Measurements from ENCODE around the gene STIM2. TPM values are rescaled to one million over a fixed set of nuclear protein-coding genes. Genes with fewer than 3 reads are reported as not detected.
A peak's percentile ranks its signal among the peaks of the same experiment; 100 is the strongest.
"Not testable (repeated sequence)": the region's sequence is repeated elsewhere in the genome, so short reads cannot be mapped to it uniquely, and the experiment has no call there.

The STIM2 gene
- total RNA-seq, 2 donors from 2014 or later = 70.1 to 73.4 TPM

DNA sequence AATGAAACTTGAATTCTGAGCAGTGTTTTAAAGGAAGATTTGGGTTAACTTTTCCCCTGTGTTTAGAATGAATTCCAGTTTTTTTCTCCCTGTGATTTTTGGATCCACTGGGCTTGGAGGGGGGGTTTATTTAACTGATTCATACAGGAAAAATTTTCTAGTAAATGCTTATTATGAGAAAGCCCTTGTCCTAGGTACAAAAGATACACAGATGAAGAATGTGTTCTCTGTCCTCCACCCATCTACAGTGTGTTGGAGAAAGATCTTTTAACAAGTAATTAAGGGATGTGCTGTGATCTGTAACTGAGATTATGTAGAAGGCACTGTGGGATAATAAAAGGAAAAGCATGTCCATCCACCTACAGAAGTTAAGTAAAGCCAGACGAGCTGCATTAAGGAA, 103.9 kb downstream of the STIM2 start:
- Mint-ChIP-seq H3K27ac (peak overlapping the region; percentile 51), H3K4me3 (no peak overlapping the region), H3K36me3 (ENCODE audit: low read depth) (peaks cover 4% of the 10 kb centered on the region), H3K27me3 (no peaks in the 10 kb centered on the region), H3K4me1 (peaks cover 44% of the 10 kb centered on the region)
- DNase-seq = no peak
- ATAC-seq = no peak
- H3K9me3 ChIP-seq (ENCODE audit: control insufficient read depth, low read length, poor library complexity, severe bottlenecking) = no peaks in the 10 kb centered on the region

DNA sequence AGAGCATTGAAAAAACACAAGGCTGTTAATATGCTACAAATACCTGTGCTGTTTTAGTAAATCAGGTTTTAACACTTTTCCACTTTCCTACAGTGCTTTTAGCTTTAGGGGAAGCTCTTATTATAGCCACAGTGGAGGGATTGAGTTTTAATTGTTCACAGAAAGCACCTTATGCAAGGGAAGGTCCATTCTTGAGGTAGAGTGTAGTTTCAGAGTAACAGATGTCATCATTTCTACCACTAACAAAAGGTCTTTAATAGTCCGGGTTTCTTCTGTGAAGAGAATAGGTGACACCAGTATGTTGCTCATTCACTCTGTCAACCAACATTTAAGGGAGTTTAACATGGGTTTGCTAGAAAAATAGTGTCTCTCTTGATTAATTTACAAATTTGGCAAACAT, 104.4 kb downstream of the STIM2 start:
- peaks cover 4% of the 10 kb centered on the region for H3K36me3 Mint-ChIP-seq (ENCODE audit: low read depth)
- DNase-seq (no peak), ATAC-seq (no peak)
- peaks cover 41% of the 10 kb centered on the region for H3K4me1 Mint-ChIP-seq
- no peaks in the 10 kb centered on the region for H3K9me3 ChIP-seq (ENCODE audit: control insufficient read depth, low read length, poor library complexity, severe bottlenecking)
- H3K27ac Mint-ChIP-seq = peak overlapping the region; percentile 51
- no peaks in the 10 kb centered on the region for H3K27me3 Mint-ChIP-seq
- no peak overlapping the region for H3K4me3 Mint-ChIP-seq

DNA sequence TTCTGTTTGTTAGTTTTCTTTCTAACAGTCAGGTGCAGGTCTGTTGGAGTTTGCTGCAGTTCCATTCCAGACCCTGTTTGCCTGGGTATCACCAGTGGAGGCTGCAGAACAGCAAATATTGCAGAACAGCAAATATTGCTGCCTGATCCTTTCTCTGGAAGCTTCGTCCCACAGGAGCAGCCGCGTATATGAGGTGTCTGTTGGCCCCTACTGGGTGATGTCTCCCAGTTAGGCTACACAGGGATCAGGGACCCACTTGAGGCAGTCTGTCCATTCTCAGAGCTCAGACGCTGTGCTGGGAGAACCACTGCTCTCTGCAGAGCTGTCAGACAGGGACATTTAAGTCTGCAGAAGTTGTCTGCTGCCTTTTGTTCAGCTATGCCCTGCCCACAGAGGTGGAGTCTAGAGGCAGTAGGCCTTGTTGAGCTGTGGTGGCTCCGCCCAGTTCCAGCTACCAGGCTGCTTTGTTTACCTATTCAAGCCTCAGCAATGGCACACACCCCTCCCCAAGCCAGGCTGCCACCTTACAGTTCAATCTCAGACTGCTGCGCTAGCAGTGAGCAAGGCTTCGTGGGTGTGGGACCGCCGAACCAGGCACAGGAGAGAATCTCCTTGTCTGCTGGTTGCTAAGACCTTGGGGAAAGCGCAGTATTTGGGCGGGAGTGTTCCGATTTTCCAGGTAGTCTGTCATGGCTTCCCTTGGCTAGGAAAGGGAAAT, 115.0 kb downstream of the STIM2 start:
- not testable (repeated sequence) for H3K36me3 Mint-ChIP-seq (ENCODE audit: low read depth); H3K27ac Mint-ChIP-seq; H3K9me3 ChIP-seq (ENCODE audit: control insufficient read depth, low read length, poor library complexity, severe bottlenecking); ATAC-seq; DNase-seq; H3K27me3 Mint-ChIP-seq; H3K4me3 Mint-ChIP-seq
- peaks cover 59% of the 10 kb centered on the region for H3K4me1 Mint-ChIP-seq

DNA sequence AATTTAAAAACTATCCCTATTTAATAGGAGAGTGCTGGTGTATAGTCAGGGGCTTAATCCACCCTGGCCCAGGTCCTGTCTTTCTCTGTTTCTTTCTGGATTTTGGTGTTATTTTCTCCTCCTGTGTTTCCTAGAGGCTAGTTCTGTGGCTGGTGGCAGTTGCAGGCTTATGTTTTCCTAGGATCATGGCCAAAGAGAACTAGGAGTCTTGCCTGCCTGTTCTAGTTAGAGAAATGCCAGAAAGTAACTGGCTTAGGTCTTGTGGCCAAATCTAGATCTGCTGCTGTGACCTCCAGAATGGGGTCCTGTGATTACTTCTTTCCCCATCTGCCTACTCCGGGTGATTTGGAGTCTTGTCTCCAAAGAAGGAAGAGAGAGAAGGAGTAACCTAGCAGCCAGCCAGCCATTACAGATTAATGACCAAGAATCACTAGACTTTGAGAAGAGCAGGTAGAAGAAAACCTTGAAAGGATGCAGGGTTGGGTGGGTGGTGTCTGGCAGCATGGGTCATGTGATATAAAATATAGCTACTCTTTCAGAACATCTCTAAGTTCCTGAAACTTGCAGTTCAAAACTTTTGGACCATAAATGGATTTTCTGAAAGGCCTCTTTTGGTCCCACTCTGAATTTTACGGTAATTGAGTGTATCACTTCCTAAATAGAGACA, 117.9 kb downstream of the STIM2 start:
- Mint-ChIP-seq H3K36me3 (ENCODE audit: low read depth) (peaks cover 4% of the 10 kb centered on the region), H3K27me3 (no peaks in the 10 kb centered on the region), H3K4me3 (no peak overlapping the region), H3K4me1 (peaks cover 39% of the 10 kb centered on the region), H3K27ac (peak overlapping the region; percentile 61)
- DNase-seq (no peak), ATAC-seq (no peak)
- no peaks in the 10 kb centered on the region for H3K9me3 ChIP-seq (ENCODE audit: control insufficient read depth, low read length, poor library complexity, severe bottlenecking)

DNA sequence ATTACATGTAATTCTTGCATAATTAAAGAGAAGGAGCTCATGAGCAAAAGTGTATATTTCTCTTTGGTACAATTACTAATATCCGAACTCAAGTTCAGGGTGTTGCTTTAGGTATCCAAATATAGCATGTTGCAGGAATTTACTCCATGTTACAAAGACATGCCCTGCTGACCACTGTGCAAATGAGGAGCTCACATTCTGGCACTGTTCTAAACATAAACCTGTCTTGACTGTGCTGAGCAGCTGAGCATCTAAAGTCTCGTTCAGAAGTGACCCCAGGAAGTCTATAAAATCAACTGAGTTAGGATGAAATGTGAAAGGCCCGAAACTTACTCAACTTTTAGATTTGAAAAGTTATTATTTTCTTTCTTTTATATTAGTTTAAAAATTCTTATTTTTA, 124.3 kb downstream of the STIM2 start:
- Mint-ChIP-seq H3K27me3 (no peaks in the 10 kb centered on the region), H3K36me3 (ENCODE audit: low read depth) (peaks cover 2% of the 10 kb centered on the region), H3K27ac (no peak overlapping the region), H3K4me3 (no peak overlapping the region), H3K4me1 (peaks cover 22% of the 10 kb centered on the region)
- DNase-seq (no peak), ATAC-seq (no peak)
- no peaks in the 10 kb centered on the region for H3K9me3 ChIP-seq (ENCODE audit: control insufficient read depth, low read length, poor library complexity, severe bottlenecking)

DNA sequence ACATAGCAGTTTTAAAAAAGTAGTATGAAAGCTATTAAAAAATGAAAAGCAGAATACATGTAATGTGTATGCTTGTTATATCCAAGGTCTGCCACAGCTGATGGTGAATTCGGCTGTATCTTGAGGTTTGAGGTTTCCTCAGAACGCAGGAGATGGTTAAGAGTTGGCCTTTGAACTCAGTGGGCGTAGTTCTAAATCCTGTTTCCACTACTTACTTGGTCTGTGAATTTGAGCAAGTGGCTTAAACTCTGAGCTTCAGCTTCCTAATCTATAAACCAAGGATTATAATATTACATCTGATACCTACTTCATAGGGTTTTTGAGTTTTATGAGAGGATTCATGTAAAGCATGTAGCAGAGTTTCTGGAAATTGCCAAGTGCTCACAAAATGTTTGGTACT, 125.2 kb downstream of the STIM2 start:
- H3K27ac Mint-ChIP-seq = peak overlapping the region; percentile 87
- no peak overlapping the region for H3K4me3 Mint-ChIP-seq
- ATAC-seq = peak; percentile 99
- H3K9me3 ChIP-seq (ENCODE audit: control insufficient read depth, low read length, poor library complexity, severe bottlenecking) = no peaks in the 10 kb centered on the region
- no peaks in the 10 kb centered on the region for H3K27me3 Mint-ChIP-seq
- peak in 1 of 3 donors; percentile 24 for DNase-seq
- H3K36me3 Mint-ChIP-seq (ENCODE audit: low read depth) = peaks cover 2% of the 10 kb centered on the region
- H3K4me1 Mint-ChIP-seq = peaks cover 22% of the 10 kb centered on the region

DNA sequence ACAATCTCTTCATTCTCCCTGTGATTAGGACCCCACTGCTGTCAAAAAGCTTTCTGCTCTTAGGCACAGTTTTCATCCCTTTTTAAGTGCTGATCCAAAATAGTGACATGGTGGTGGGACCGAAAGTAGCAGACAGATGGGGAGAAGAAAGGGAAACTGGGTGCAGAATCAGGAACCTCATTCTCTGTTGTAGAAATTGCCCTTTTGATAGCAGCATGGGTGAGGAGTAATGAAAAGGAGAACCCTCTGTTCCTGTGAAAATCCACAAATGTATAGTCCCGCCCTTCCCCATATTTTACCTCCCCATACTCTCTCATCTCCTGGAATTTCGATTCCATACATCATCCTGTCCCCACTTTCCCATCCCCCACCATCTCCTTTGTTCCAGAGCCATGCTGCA, 126.5 kb downstream of the STIM2 start:
- Mint-ChIP-seq H3K27me3 (no peaks in the 10 kb centered on the region), H3K36me3 (ENCODE audit: low read depth) (no peaks in the 10 kb centered on the region), H3K4me1 (peaks cover 24% of the 10 kb centered on the region), H3K4me3 (peak overlapping the region; percentile 52), H3K27ac (peak overlapping the region; percentile 67)
- no peak for DNase-seq
- ATAC-seq = no peak
- H3K9me3 ChIP-seq (ENCODE audit: control insufficient read depth, low read length, poor library complexity, severe bottlenecking) = no peaks in the 10 kb centered on the region

DNA sequence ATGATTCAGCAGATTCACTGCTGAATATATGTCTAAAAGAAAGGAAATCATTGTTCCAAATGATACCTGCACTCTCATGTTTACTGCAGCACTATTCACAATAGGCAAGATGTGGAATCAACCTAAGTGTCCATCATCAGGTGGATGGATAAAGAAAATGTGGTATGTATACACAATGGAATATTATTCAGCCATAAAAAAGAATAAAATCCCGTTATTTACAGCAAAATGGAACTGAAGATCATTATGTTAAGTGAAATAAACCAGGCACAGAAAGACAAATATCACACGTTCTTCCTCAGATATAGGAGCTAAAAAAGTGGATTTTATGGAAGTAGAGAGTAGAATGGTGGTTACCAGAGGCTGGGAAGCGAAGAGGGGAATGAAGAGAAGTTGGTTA, 130.4 kb downstream of the STIM2 start:
- ATAC-seq (no peak), DNase-seq (no peak)
- Mint-ChIP-seq H3K27me3 (no peaks in the 10 kb centered on the region), H3K27ac (no peak overlapping the region), H3K4me1 (peaks cover 21% of the 10 kb centered on the region), H3K36me3 (ENCODE audit: low read depth) (peaks cover 2% of the 10 kb centered on the region), H3K4me3 (no peak overlapping the region)
- H3K9me3 ChIP-seq (ENCODE audit: control insufficient read depth, low read length, poor library complexity, severe bottlenecking) = no peaks in the 10 kb centered on the region

DNA sequence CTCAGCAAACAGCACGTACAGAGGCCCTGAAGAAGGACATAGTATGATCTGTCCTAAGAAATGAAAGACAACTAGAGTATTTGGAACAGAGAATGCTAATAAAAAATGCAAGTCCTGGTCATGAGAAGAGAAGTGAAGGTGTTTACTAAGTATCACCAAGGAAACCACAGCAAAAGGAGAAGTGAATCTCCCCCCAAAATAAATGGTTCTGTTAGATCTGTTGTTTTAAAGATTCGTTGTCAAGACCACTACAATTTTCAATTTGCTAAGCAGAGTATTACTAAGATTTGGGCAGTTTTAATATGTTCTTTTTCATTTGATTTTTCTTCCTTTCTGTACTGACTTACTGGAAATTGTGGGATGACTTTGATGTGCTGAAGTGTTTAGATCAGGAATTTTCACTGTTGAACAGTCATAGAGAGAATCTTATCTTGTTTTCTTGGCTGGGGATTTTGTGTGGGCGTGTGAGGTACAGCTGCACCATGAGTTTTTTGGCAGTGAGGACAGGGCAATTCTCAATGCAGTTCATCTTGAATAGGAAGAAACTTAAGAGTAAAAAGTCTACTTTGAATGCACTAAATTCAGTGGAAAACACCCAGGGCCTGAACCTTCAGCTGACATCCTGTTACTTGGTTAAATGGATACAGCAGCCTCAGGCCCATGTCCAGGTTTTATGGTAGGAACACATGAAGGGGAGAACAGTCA, 132.2 kb downstream of the STIM2 start:
- Mint-ChIP-seq H3K27ac (no peak overlapping the region), H3K27me3 (no peaks in the 10 kb centered on the region), H3K4me3 (no peak overlapping the region), H3K4me1 (peaks cover 18% of the 10 kb centered on the region), H3K36me3 (ENCODE audit: low read depth) (peaks cover 2% of the 10 kb centered on the region)
- H3K9me3 ChIP-seq (ENCODE audit: control insufficient read depth, low read length, poor library complexity, severe bottlenecking) = no peaks in the 10 kb centered on the region
- ATAC-seq (peak; percentile 74), DNase-seq (no peak)

DNA sequence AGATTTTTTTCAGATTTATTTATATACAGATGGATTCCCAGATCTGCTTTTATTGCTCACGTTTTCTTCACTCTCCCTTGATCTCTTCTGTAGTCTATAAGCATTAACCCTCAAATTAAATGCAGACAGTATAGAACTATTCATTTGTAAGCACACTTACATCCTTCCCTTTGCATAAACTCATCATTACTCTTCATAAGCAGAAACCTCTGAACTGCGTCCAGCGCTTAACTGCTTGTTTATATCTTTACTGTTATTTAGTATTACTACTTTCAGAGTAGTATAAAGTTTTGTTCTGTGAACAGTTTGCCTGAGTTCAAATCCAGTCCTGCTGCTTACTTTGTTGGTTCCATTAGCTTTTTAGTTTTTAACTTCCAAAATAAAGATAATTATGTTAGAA, 132.9 kb downstream of the STIM2 start:
- ATAC-seq = no peak

DNA sequence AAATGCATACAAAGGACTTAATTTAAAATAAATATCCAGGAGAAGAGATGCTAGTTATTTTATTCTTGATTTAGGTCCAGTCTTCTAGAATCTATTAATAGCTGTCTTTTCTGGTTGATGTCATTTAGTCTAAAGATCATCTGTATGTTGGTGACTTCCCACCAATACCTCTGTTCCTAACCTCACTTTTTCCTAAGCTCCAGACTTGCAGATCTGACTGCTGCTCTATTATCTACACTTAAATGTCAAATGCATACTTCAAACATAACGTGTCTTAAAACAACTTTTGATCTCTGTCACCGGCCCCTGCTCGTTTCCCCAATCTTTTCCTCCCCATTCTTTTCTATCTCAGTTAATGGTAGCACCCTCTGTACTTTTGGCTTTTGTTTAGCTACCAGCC, 133.3 kb downstream of the STIM2 start:
- Mint-ChIP-seq H3K4me1 (peaks cover 15% of the 10 kb centered on the region), H3K4me3 (no peak overlapping the region), H3K36me3 (ENCODE audit: low read depth) (peaks cover 2% of the 10 kb centered on the region), H3K27ac (no peak overlapping the region), H3K27me3 (no peaks in the 10 kb centered on the region)
- DNase-seq = no peak
- no peak for ATAC-seq
- no peaks in the 10 kb centered on the region for H3K9me3 ChIP-seq (ENCODE audit: control insufficient read depth, low read length, poor library complexity, severe bottlenecking)

More for the DNA sequence above, 132.9 kb downstream of the STIM2 start:
- Mint-ChIP-seq H3K4me1 (peaks cover 15% of the 10 kb centered on the region), H3K27me3 (no peaks in the 10 kb centered on the region), H3K4me3 (no peak overlapping the region), H3K36me3 (ENCODE audit: low read depth) (peaks cover 2% of the 10 kb centered on the region), H3K27ac (no peak overlapping the region)
- no peaks in the 10 kb centered on the region for H3K9me3 ChIP-seq (ENCODE audit: control insufficient read depth, low read length, poor library complexity, severe bottlenecking)
- no peak for DNase-seq

DNA sequence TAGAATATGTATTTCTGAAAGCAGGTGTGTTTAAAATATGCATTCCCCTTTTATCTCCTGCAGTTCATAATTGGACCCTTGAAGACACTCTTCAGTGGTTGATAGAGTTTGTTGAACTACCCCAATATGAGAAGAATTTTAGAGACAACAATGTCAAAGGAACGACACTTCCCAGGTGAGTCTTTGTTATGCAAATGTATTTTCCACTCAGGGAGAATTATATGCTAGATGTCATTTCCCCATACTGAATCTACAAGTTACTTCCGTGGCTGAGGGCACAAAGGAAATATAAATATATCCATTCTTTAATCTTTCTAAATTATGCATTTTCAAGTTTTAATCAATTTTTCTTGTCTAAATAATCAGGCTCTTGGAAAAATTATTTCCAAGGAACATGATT, 134.7 kb downstream of the STIM2 start:
- DNase-seq = no peak
- H3K27me3 Mint-ChIP-seq = no peaks in the 10 kb centered on the region
- no peak overlapping the region for H3K27ac Mint-ChIP-seq
- H3K9me3 ChIP-seq (ENCODE audit: control insufficient read depth, low read length, poor library complexity, severe bottlenecking) = no peaks in the 10 kb centered on the region
- peaks cover 2% of the 10 kb centered on the region for H3K36me3 Mint-ChIP-seq (ENCODE audit: low read depth)
- no peak for ATAC-seq
- no peak overlapping the region for H3K4me3 Mint-ChIP-seq
- H3K4me1 Mint-ChIP-seq = peaks cover 15% of the 10 kb centered on the region

DNA sequence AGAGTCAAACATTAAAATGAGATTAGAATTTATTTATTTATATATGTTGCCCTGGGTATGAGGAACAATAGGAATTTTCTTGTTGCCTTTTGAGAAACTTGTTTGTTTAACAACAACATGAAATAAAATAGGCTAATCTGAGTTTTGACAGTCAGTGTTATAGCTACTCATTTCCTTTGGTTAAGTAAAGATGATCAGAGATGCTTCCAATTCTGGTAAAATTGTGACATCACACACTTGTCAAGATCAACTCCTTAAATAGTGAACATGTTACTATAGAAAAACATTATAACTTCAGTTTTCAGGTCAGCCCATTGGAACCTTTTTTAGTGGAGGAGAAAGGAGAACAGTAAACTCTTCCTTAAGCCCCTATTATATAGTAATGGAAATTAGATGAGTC, 136.1 kb downstream of the STIM2 start:
- Mint-ChIP-seq H3K4me3 (no peak overlapping the region), H3K27me3 (no peaks in the 10 kb centered on the region), H3K4me1 (peaks cover 15% of the 10 kb centered on the region), H3K36me3 (ENCODE audit: low read depth) (peaks cover 2% of the 10 kb centered on the region), H3K27ac (peak overlapping the region; percentile 74)
- ATAC-seq (no peak), DNase-seq (no peak)
- H3K9me3 ChIP-seq (ENCODE audit: control insufficient read depth, low read length, poor library complexity, severe bottlenecking) = no peaks in the 10 kb centered on the region
